Activated naive CD4-positive, alpha-beta T cell treated with anti-CD3 and anti-CD28 coated beads, Interleukin-2, amount 50 U/mL, for 24 hours (primary cell): ENCODE data around the gene CLMN.
"Not testable (repeated sequence)": the region's sequence is repeated elsewhere in the genome, so short reads cannot be mapped to it uniquely, and the experiment has no call there.

Source experiments
- H3K27ac Mint-ChIP-seq: one replicate; pipeline ENCODE4 v1.8.0; 2021; ENCODE audit warnings: mild to moderate bottlenecking, mixed read lengths
- H3K27me3 Mint-ChIP-seq: one replicate; pipeline ENCODE4 v1.8.0; 2021; ENCODE audit warnings: mixed read lengths
- H3K36me3 Mint-ChIP-seq: one replicate; pipeline ENCODE4 v1.8.0; 2021; ENCODE audit warnings: mixed read lengths
- H3K4me1 Mint-ChIP-seq: one replicate; pipeline ENCODE4 v1.8.0; 2021; ENCODE audit warnings: mixed read lengths
- H3K4me3 Mint-ChIP-seq: one replicate; pipeline ENCODE4 v1.8.0; 2021; ENCODE audit warnings: mild to moderate bottlenecking, mixed read lengths
- H3K9me3 Mint-ChIP-seq: one replicate; pipeline ENCODE4 v1.8.0; 2021; ENCODE audit warnings: mixed read lengths

Gene CLMN

DNA sequence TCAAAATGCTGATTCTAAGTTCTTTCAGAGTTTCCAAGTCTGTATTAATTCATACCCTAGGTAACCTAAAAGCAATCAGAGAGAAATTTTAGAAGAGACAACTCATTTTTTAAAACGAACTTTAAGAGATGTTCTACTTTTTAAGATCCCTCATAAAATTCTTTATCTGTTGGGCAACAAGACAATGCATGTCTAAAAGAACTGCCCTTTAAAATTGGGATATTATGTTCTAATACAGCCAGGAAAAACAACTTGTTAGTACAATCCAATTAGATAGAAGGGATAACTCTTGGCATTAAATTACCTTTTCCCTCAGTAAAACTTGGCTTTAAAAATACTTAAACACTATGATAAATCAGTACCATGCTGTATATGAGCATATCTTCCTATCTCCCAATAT is 178.0 kb downstream of the CLMN start:
- peaks cover 84% of the 10 kb centered on the region for H3K4me1 Mint-ChIP-seq
- H3K27ac Mint-ChIP-seq = no peak overlapping the region

DNA sequence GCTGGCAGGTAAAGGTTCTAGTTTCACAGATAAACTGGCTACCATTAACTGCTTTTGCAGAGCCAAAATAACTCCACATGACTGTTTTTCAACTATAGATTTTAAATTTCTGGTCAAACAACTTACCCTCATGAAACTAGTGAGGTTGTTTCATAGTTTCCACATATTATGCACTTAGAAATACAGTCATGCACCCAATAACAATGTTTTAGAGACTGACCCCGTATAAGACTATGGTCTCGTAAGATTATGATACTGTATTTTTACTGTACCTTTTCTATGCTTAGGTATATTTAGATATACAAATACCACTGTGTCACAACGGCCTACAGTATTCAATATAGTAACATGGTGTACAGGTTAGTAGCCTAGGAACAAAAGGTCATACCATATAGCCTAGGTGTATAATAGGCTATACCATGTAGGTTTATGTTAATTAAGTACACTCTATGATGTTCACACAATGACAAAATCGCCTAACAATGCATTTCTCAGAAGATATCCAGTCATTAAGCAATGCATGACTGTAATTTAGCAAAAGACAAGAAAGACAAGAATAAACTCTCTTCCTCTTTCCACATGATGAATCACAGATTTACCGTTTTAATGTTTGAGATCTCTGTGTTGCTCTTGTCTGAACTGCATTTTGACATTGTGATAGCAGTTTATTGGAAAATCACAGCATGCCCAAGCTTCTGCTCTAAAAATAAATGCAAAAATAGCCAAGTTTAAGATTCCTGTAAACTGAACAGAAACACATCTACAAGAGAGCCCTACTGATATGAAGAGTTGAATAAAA is 179.4 kb downstream of the CLMN start:
- peaks cover 6% of the 10 kb centered on the region for H3K36me3 Mint-ChIP-seq
- H3K4me3 Mint-ChIP-seq = no peak overlapping the region
- H3K4me1 Mint-ChIP-seq = peaks cover 84% of the 10 kb centered on the region
- no peaks in the 10 kb centered on the region for H3K27me3 Mint-ChIP-seq
- peak overlapping the region; percentile 41 for H3K27ac Mint-ChIP-seq
- peaks cover 6% of the 10 kb centered on the region for H3K9me3 Mint-ChIP-seq

More for the DNA sequence above, 178.0 kb downstream of the CLMN start:
- H3K9me3 Mint-ChIP-seq = peaks cover 7% of the 10 kb centered on the region
- H3K27me3 Mint-ChIP-seq = no peaks in the 10 kb centered on the region
- peaks cover 15% of the 10 kb centered on the region for H3K36me3 Mint-ChIP-seq
- no peak overlapping the region for H3K4me3 Mint-ChIP-seq

DNA sequence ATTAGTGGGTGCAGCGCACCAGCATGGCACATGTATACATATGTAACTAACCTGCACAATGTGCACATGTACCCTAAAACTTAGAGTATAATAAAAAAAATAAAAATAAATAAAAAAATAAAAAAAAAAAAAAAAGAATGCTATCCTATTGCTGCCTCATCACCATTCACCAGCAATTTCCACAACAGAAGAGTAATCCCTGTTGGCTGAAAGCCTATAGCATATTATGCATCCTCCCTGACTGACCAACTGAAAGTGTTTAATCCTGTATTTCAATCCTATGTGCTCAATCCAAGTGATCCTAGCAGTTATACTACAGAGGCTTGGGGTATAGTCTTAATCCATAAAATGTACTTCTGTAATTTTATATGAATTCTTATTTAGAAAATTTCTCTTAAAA is 180.8 kb downstream of the CLMN start:
- H3K36me3 Mint-ChIP-seq = peaks cover 4% of the 10 kb centered on the region
- no peaks in the 10 kb centered on the region for H3K27me3 Mint-ChIP-seq
- H3K4me1 Mint-ChIP-seq = peaks cover 81% of the 10 kb centered on the region
- H3K4me3 Mint-ChIP-seq = no peak overlapping the region
- H3K9me3 Mint-ChIP-seq = no peaks in the 10 kb centered on the region
- H3K27ac Mint-ChIP-seq = peak overlapping the region; percentile 53

DNA sequence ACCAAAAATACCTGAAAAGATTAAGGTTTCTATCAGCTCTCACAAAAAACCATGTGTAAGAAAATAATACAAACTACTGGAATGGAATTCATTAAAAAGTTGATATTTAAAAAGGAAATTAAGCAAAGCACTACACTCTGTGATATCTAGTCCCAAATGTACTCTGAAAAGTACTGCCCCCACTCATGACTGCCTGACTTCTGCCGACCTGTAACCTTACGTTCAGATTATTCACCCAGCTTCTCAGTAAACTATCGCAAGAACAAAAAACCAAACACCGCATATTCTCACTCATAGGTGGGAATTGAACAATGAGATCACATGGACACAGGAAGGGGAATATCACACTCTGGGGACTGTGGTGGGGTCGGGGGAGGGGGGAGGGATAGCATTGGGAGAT is 181.3 kb downstream of the CLMN start:
- peak overlapping the region; percentile 53 for H3K27ac Mint-ChIP-seq
- peaks cover 77% of the 10 kb centered on the region for H3K4me1 Mint-ChIP-seq
- H3K4me3 Mint-ChIP-seq, H3K27me3 Mint-ChIP-seq, H3K9me3 Mint-ChIP-seq, H3K36me3 Mint-ChIP-seq: not testable (repeated sequence)

DNA sequence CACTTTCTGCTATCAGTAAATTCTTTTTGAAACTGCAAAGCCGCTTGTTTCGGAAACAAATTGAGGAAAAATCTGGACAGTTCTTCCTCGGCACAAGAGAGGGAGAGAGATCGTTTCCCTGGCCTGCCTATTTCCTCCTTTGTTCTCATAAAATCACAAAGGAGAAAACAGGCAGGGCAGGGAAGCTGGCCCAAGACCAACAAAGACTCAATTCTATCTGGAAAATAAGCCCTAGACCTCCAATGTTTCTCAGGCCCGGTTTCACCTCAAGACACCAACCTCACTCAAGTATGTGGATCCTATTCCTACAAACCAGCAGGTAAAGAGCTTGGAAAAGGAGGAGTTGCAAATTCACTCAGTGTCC is 181.9 kb downstream of the CLMN start:
- H3K27ac Mint-ChIP-seq = peak overlapping the region; percentile 25
- H3K27me3 Mint-ChIP-seq = no peaks in the 10 kb centered on the region
- no peak overlapping the region for H3K4me3 Mint-ChIP-seq
- H3K9me3 Mint-ChIP-seq = no peaks in the 10 kb centered on the region
- H3K36me3 Mint-ChIP-seq = peaks cover 10% of the 10 kb centered on the region
- peaks cover 70% of the 10 kb centered on the region for H3K4me1 Mint-ChIP-seq

DNA sequence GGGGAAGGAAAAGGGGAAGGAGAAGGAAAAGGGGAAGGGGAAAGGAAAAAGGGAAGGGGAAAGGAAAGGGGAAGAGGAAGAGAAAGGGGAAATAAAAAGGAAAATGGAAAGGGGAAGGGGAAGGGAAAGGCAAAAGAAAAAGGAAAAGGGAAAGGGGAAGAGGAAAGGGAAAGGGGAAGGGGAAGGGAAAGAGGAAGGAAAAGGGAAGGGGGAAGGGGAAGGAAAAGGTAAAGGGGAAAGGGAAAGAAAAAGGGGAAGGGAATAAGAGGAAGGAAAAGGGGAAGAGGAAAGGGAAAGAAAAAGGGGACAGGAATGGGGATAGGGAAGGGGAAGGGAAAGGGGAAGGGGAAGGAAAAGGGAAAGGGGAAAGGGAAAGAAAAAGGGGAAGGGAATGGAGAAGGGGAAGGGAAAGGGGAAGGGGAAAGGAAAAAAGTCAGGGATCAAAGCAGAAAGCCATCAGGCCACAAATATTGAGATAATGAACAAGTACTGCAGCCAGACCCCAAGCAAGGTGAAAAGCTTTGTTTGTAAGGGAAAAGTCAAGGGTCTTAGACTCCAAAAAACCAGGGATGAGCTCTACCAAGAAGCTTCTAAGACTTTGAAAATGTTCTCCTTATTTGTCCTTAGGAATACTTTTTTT is 182.4 kb downstream of the CLMN start:
- peaks cover 10% of the 10 kb centered on the region for H3K36me3 Mint-ChIP-seq
- peaks cover 68% of the 10 kb centered on the region for H3K4me1 Mint-ChIP-seq
- no peaks in the 10 kb centered on the region for H3K27me3 Mint-ChIP-seq
- peak overlapping the region; percentile 43 for H3K27ac Mint-ChIP-seq
- H3K9me3 Mint-ChIP-seq = no peaks in the 10 kb centered on the region
- no peak overlapping the region for H3K4me3 Mint-ChIP-seq

DNA sequence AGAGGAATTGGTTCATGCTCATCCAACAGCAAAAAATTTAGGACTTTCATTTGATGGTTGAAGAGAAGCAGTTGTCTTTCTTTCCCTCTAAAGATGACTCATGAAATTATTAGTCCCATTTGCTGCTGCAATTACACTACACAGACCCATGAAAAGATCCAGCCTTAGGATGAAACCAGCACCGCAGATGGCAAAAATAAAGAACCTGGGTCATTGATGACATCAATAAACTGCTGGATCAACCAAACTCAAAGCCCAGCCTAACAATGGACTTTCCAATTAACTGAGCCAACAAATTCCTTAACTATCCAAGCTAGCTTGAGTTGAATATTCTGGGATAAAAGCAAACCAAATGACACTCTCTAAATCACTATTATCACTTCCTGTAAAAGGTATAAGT is 183.1 kb downstream of the CLMN start:
- H3K4me3 Mint-ChIP-seq = no peak overlapping the region
- no peaks in the 10 kb centered on the region for H3K27me3 Mint-ChIP-seq
- H3K4me1 Mint-ChIP-seq = peaks cover 67% of the 10 kb centered on the region
- no peaks in the 10 kb centered on the region for H3K9me3 Mint-ChIP-seq
- H3K36me3 Mint-ChIP-seq = peaks cover 11% of the 10 kb centered on the region
- H3K27ac Mint-ChIP-seq = peak overlapping the region; percentile 43

DNA sequence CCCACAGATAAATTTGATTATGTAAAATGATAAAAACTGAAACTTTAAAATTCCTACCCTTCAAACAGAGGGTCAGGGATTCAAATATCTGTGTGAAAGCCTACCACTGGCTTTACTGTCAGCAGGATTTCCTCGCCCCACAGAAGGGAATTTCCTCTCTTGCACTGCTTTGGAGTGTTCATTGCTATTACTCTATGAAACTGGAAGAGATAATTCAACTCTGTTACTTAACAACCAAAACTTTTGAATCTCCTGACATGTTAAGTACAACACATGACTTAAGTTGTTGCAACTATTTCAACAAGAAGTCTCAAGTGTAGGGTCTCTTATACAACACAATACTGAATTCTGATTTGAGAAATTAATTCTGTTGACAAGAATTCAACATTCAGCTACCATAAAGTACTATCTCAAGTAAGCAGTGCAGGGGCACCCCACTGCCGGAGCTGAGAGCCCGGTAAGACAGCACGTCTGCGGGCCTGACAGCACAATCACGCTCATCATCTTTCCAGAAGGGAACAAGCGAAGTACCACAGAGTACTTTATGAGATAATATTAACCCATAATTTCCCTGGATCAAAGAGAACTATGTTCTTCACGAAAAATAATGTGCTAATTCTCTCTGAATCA is 185.3 kb downstream of the CLMN start:
- Mint-ChIP-seq H3K36me3 (peaks cover 17% of the 10 kb centered on the region), H3K9me3 (no peaks in the 10 kb centered on the region), H3K4me3 (no peak overlapping the region), H3K27me3 (no peaks in the 10 kb centered on the region), H3K27ac (peak overlapping the region; percentile 32), H3K4me1 (peaks cover 54% of the 10 kb centered on the region)

DNA sequence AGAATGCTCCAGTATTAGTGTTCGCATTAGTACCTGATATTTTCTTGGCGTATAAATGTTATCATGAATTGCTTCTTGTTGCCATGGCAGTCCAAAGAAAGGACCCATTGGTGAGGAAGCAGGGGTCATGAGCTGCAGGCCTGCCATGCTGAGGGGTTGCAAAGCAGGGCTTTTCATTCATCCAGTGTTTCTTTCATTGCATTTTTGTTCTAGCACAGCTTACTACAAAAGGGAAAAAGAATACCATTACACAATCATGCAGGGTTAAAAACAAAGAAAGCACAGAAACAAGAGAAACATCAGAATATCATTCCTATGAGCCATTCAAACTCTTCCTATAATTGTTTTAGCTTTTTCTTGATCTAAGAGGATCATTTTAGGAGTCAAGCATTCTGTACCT is 186.4 kb downstream of the CLMN start:
- Mint-ChIP-seq H3K9me3 (no peaks in the 10 kb centered on the region), H3K4me1 (peaks cover 54% of the 10 kb centered on the region), H3K27me3 (no peaks in the 10 kb centered on the region), H3K4me3 (no peak overlapping the region), H3K27ac (no peak overlapping the region), H3K36me3 (peaks cover 20% of the 10 kb centered on the region)

DNA sequence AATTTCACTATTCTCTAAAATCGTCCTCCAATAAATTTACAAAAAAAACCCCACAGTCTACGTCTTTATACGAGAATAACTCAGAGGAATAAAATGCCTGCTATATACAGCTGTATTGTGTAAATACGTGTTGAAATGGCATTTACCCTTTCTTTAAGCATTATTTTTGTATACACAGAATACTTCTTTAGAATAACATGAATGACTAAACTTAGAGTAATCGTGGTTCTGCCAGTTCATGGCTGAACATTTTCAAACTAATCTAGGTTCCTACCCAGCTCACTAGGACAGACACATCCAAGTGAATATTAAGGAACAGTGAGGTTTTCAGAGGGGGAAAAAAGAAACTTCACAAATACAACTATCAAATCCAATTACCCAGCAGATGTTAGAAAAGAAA is 186.9 kb downstream of the CLMN start:
- Mint-ChIP-seq H3K4me1 (peaks cover 54% of the 10 kb centered on the region), H3K36me3 (peaks cover 20% of the 10 kb centered on the region), H3K27me3 (no peaks in the 10 kb centered on the region), H3K9me3 (no peaks in the 10 kb centered on the region), H3K27ac (no peak overlapping the region), H3K4me3 (no peak overlapping the region)
